Spleen (tissue), 11 donors: ENCODE measurements around the gene KLHDC8A. TPM values are rescaled to one million over a fixed set of nuclear protein-coding genes. Genes with fewer than 3 reads are reported as not detected.

Experiments
- DNase-seq: peaks from one replicate; pipeline ENCODE4 v3.0.0-alpha.2; 2020
- H3K27ac ChIP-seq, 8 donors: fragments of 200-600 bp; sonication (generic) in 7 of 8; 1 replicate in 4 of 8; 2 replicates in 4 of 8; pipeline versions ENCODE4 v1.5.0 to v1.8.0; 2016 to 2021; ENCODE audit warnings: inconsistent platforms in 4 of 8, mild to moderate bottlenecking in 4 of 8, moderate library complexity in 1 of 8
- H3K27me3 ChIP-seq, 7 donors: fragments of 200-600 bp; sonication (generic) in 6 of 7; replicated peaks in 1 of 7; 1 replicate in 4 of 7; 2 replicates in 3 of 7; pipeline versions ENCODE4 v1.5.0 to v1.8.0; 2016 to 2021; ENCODE audit warnings: inconsistent platforms in 3 of 7, mild to moderate bottlenecking in 1 of 7
- H3K36me3 ChIP-seq, 6 donors: fragments of 200-600 bp; sonication (generic) in 5 of 6; 1 replicate in 4 of 6; 2 replicates in 2 of 6; pipeline versions ENCODE4 v1.5.0 to v1.8.0; 2016 to 2021; ENCODE audit warnings: inconsistent platforms in 2 of 6
- H3K4me1 ChIP-seq, 6 donors: fragments of 200-600 bp; sonication (generic) in 5 of 6; 1 replicate in 3 of 6; 2 replicates in 3 of 6; pipeline versions ENCODE4 v1.5.0 to v1.8.0; 2016 to 2021; ENCODE audit warnings: inconsistent platforms in 3 of 6
- H3K4me3 ChIP-seq, 8 donors: fragments of 200-600 bp; sonication (generic) in 7 of 8; 1 replicate in 4 of 8; 2 replicates in 4 of 8; pipeline versions ENCODE4 v1.5.0 to v1.8.0; 2016 to 2021; ENCODE audit warnings: inconsistent platforms in 4 of 8, mild to moderate bottlenecking in 4 of 8, moderate library complexity in 2 of 8
- H3K9me3 ChIP-seq, 8 donors: fragments of 200-600 bp; sonication (generic) in 7 of 8; 1 replicate in 4 of 8; 2 replicates in 4 of 8; pipeline versions ENCODE4 v1.5.0 to v1.8.0; 2016 to 2021; ENCODE audit warnings: inconsistent platforms in 4 of 8
- POLR2A ChIP-seq, 3 donors: fragments of 450-650 bp; IDR thresholded peaks; one replicate each; pipeline ENCODE4 v1.5.1; 2017; ENCODE audit warnings: antibody characterized with exemption in 3 of 3, mild to moderate bottlenecking in 1 of 3
- POLR2AphosphoS5 ChIP-seq, 3 donors: sonication (generic); formaldehyde crosslinking; IDR thresholded peaks; one replicate each; pipeline ENCODE4 v1.5.1; 2017; ENCODE audit warnings: antibody characterized with exemption in 3 of 3
- WGBS, 5 donors: extraction: QIAGEN DNeasy Blood & Tissue Kit in 3 of 5; methylation state at CpG; one replicate each; pipeline versions ENCODE4 v1.1.5 to v1.1.7; 2013 to 2018; 5-methylcytosine and 5-hydroxymethylcytosine counted together
- intact Hi-C: fragments of 100-400 bp; cut with DNase I; formaldehyde crosslinking; loops from one replicate; pipeline ENCODE4 v1.15.0; 2023; ENCODE audit warnings: low total_unique reads
- polyA plus RNA-seq, 3 donors: library from polyadenylated mRNA; stranded (reverse); fragments of 200-250 nt; gene quantifications; one replicate each; pipeline ENCODE4 v1.2.1, GENCODE V29; 2013
- total RNA-seq, 7 donors: library from RNA; depleted of rRNA in 3 of 7; stranded (reverse); fragments of >200 nt in 3 of 7; fragmentation: NEBNext Ultra II Directional in 4 of 7; extraction: Animal tissue kit (Norgen Biotek cat#: 25700) in 4 of 7; gene quantifications; one replicate each; pipeline versions ENCODE4 v1.1.0 to v1.2.1, GENCODE V29; 2016 to 2021
- TF ChIP-seq, protein P1 (sequence below), 11 experiments: fragments of 200-600 bp in 7 of 11; fragments of 450-650 bp in 4 of 11; sonication (generic) in 4 of 11; IDR thresholded peaks in 8 of 11; conservative IDR thresholded peaks in 3 of 11; 1 replicate in 7 of 11; 2 replicates in 4 of 11; pipeline versions ENCODE4 v1.4.0 to v1.8.0; 2016 to 2021; ENCODE audit warnings: antibody characterized with exemption in 11 of 11, inconsistent platforms in 4 of 11, mild to moderate bottlenecking in 1 of 11
- donor health status: healthy with polysubstance abuse.
- donor health status: DM: no; HTN: no; CAD: no; lungs with moderate emphysema.
- donor health status: DM: no; HTN: no; CAD: no.
- donor health status: Bipolar disorder and iron deficiency.
- donor health status: healthy.
- donor health status: DM: no; HTN: no; CAD: no.
- donor health status: DM: yes; HTN: yes; CAD: no.

KLHDC8A gene
- total and polyA plus RNA-seq, 10 donors: 0.17 to 2.8 (median 0.48) TPM; not detected in 3

DNA sequence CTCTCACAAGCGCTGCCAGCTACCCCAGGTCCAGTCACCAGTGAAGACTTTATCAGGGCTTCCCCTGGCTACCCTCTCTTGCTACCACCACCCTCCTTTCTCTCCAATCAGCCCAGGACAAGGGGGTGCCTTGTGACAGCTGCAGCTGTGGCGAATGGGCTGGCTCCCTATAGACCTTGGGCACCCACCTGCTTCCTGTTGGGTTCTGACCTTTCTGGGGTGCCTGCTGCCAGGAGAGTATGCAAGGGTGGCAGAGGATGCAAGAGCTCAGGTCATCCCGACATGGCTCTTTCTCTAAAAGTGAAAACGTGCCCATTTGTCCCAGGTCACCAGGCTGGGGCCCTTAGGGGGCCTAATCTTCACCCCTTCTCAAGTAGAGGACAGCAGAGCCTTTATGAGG, 6.6 kb downstream of the KLHDC8A start:
- DNase-seq: peak; percentile 77
- intact Hi-C loops: loop anchor here (5.0 kb wide), 1 partner anchor 137 kb away; no protein-coding TSS in a partner anchor
- 50 to 71% (median 55%) methylated on average over 3 to 4 of the region's 4 CpGs for WGBS, 5 donors
- peak in 1 of 3 donors; percentile 49 for TF ChIP-seq POLR2AphosphoS5 (IDR thresholded peaks at IDR 0.05)
- TF ChIP-seq POLR2A (IDR thresholded peaks at IDR 0.05): no peak
- Histone ChIP-seq H3K4me1 (peaks cover 0 to 44% (median 26%) of the 10 kb centered on the region in 6 donors), H3K27me3 (peaks cover 0 to 27% (median 0%) of the 10 kb centered on the region in 7 donors), H3K36me3 (no peaks in the 10 kb centered on the region), H3K9me3 (no peaks in the 10 kb centered on the region), H3K4me3 (no peak overlapping the region), H3K27ac (peak overlapping the region in 1 of 8 donors; percentile 72)

DNA sequence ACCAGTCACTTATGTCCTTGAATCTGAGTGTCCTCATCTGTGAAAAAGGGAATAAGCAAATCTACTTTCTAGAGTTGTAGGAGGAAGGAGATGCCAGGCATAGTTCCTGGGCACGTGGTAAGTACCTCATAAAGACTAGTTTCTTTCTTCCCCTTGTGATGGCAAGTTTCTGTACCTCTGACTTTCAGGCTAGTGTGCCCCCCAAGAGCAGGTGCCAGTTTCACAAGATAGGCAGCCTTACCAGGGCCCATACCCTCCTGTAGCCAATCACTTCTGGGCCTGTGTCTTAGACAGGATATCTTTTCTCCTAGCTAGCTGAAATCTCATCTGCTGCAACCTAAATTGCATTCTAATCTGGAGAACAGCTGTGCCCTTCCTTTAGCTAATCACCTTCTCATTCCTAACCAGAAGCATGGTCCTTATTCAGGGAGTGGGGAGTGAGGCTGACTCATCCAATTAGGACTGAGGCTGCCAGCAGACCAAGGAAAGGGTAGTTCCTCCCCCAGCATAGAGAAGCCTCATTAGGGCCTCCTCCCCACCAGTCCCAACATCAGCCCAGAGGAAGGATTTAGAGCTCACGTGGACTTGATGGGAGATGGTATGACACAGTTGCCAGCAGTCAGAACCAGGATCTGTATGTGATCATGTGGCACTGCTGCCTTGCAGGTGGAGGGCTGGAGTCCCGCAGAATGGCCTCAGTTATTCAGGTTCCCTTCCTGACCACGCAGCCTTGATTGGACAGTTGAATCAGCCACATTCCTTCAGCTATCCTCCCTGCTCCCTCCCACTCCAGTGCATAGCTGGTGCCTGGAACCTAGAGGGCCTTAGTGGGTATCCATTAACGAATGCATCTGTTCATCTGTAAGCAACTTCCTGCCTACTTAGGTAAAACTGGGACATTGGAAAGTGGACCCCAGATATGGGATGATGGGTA, 7.9 kb downstream of the KLHDC8A start:
- peak; percentile 47 for DNase-seq

DNA sequence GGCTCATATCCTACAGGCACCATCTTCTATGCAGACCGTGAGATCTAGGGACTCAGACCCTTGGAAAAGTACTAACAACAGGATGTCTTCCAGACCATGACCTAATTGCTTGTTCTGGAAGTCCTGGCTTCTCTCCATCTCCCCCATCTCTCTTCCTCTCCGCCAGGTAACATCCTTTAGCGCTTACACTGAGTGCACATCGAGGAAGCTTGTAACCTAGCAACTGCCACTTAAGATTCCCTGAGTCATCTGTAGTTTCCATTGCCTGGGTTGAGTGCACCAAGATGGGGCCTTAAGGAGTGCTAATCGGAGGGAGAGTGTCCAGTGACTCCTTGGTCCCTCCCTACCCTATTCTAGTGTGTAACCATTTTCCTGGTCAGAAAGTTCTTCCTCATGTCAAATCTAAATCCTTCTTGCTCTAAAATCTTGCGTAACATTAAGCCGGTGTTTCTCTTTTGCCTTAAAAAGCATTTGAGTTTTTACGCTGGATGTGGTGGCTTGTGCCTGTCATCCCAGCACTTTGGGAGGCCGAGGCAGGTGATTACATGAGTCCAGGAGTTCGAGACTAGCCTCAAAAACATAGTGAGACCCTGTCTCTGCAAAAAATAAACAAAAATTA, 9.7 kb downstream of the KLHDC8A start:
- TF ChIP-seq POLR2AphosphoS5 (IDR thresholded peaks at IDR 0.05): no peak
- TF ChIP-seq POLR2A (IDR thresholded peaks at IDR 0.05): no peak
- TF ChIP-seq, protein P1, sequence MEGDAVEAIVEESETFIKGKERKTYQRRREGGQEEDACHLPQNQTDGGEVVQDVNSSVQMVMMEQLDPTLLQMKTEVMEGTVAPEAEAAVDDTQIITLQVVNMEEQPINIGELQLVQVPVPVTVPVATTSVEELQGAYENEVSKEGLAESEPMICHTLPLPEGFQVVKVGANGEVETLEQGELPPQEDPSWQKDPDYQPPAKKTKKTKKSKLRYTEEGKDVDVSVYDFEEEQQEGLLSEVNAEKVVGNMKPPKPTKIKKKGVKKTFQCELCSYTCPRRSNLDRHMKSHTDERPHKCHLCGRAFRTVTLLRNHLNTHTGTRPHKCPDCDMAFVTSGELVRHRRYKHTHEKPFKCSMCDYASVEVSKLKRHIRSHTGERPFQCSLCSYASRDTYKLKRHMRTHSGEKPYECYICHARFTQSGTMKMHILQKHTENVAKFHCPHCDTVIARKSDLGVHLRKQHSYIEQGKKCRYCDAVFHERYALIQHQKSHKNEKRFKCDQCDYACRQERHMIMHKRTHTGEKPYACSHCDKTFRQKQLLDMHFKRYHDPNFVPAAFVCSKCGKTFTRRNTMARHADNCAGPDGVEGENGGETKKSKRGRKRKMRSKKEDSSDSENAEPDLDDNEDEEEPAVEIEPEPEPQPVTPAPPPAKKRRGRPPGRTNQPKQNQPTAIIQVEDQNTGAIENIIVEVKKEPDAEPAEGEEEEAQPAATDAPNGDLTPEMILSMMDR (IDR thresholded peaks at IDR 0.05 in 8 of 11, conservative IDR thresholded peaks at IDR 0.05 in 3 of 11): no peak
- intact Hi-C loops: no loop called here
- Histone ChIP-seq H3K27ac (no peak overlapping the region), H3K27me3 (peaks cover 0 to 58% (median 21%) of the 10 kb centered on the region in 7 donors), H3K4me1 (peaks cover 12 to 57% (median 43%) of the 10 kb centered on the region in 6 donors), H3K9me3 (no peaks in the 10 kb centered on the region), H3K4me3 (no peak overlapping the region), H3K36me3 (no peaks in the 10 kb centered on the region)
- DNase-seq: peak; percentile 20
- WGBS, 5 donors: 71 to 80% (median 77%) methylated on average over 10 of the region's 10 CpGs

More for the DNA sequence above, 7.9 kb downstream of the KLHDC8A start:
- 59 to 70% (median 61%) methylated on average over 4 to 5 of the region's 5 CpGs for WGBS, 5 donors
- TF ChIP-seq POLR2A (IDR thresholded peaks at IDR 0.05): no peak
- TF ChIP-seq POLR2AphosphoS5 (IDR thresholded peaks at IDR 0.05): no peak
- TF ChIP-seq, protein P1 (IDR thresholded peaks at IDR 0.05 in 8 of 11, conservative IDR thresholded peaks at IDR 0.05 in 3 of 11): no peak
- Histone ChIP-seq H3K4me3 (no peak overlapping the region), H3K9me3 (no peaks in the 10 kb centered on the region), H3K27ac (peak overlapping the region in 3 of 8 donors; percentile 21 to 72 (median 51)), H3K27me3 (peaks cover 0 to 40% (median 11%) of the 10 kb centered on the region in 7 donors), H3K36me3 (no peaks in the 10 kb centered on the region), H3K4me1 (peaks cover 8 to 47% (median 35%) of the 10 kb centered on the region in 6 donors)
- intact Hi-C loops: no loop called here

DNA sequence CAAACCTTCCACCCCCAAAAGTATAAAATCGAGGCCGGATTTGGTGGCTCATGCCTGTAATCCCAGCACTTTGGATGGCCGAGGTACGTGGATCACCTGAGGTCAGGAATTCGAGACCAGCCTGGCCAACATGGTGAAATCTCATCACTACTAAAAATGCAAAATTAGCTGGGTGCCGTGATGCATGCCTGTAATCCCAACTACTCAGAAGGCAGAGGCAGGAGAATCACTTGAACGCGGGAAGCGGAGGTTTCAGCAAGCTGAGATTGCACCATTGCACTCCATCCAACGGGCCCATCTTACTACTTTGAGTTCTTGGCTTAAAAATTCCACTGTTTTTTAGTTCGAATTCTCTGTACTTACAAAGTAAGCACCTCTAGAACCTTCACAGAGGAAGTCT, 11.0 kb downstream of the KLHDC8A start:
- no peak overlapping the region for H3K4me3 ChIP-seq
- no peaks in the 10 kb centered on the region for H3K9me3 ChIP-seq
- H3K36me3 ChIP-seq: no peaks in the 10 kb centered on the region
- no peak overlapping the region for H3K27ac ChIP-seq
- intact Hi-C loops: no loop called here
- H3K27me3 ChIP-seq: peaks cover 0 to 60% (median 21%) of the 10 kb centered on the region in 7 donors
- TF ChIP-seq, protein P1 (IDR thresholded peaks at IDR 0.05 in 8 of 11, conservative IDR thresholded peaks at IDR 0.05 in 3 of 11): no peak
- TF ChIP-seq POLR2AphosphoS5 (IDR thresholded peaks at IDR 0.05) (no peak), POLR2A (IDR thresholded peaks at IDR 0.05) (no peak)
- H3K4me1 ChIP-seq: peaks cover 12 to 56% (median 43%) of the 10 kb centered on the region in 6 donors
- 84 to 91% (median 89%) methylated on average over 11 of the region's 11 CpGs for WGBS, 5 donors
- DNase-seq: no peak
